ENCODE measurements around the gene FCSK. TPM values are rescaled to one million over a fixed set of nuclear protein-coding genes. Genes with fewer than 3 reads are reported as not detected.

FCSK gene
- total RNA-seq, 1 donor from 2014 or later, result 16.1 TPM

GRCh38 chr16:70421014-70421413 is 33.4 kb upstream of the FCSK start:
- no peak for TF ChIP-seq CTCF (IDR thresholded peaks at IDR 0.05; ENCODE audit: insufficient read depth, low read length, severe bottlenecking)
- FAIRE-seq (no peak), DNase-seq (ENCODE audit: low read depth) (no peak)
- Histone ChIP-seq H3K27me3 (ENCODE audit: control insufficient read depth, insufficient read depth, low read length) (no peaks in the 10 kb centered on the region), H3K36me3 (ENCODE audit: control insufficient read depth, insufficient read depth, low read length) (peaks cover 2% of the 10 kb centered on the region), H3K4me3 (ENCODE audit: low read depth, low read length) (no peak overlapping the region)

GRCh38 chr16:70421473-70422311 is 32.7 kb upstream of the FCSK start:
- no peak for DNase-seq (ENCODE audit: low read depth)
- Histone ChIP-seq H3K36me3 (ENCODE audit: control insufficient read depth, insufficient read depth, low read length) (peaks cover 2% of the 10 kb centered on the region), H3K27me3 (ENCODE audit: control insufficient read depth, insufficient read depth, low read length) (no peaks in the 10 kb centered on the region), H3K4me3 (ENCODE audit: low read depth, low read length) (no peak overlapping the region)
- TF ChIP-seq CTCF (IDR thresholded peaks at IDR 0.05; ENCODE audit: insufficient read depth, low read length, severe bottlenecking), result no peak
- FAIRE-seq, result no peak

- FAIRE-seq (no peak), DNase-seq (ENCODE audit: low read depth) (no peak)
- Histone ChIP-seq H3K27me3 (ENCODE audit: control insufficient read depth, insufficient read depth, low read length) (no peaks in the 10 kb centered on the region), H3K4me3 (ENCODE audit: low read depth, low read length) (no peak overlapping the region), H3K36me3 (ENCODE audit: control insufficient read depth, insufficient read depth, low read length) (peaks cover 2% of the 10 kb centered on the region)
- TF ChIP-seq CTCF (IDR thresholded peaks at IDR 0.05; ENCODE audit: insufficient read depth, low read length, severe bottlenecking), result no peak
Observed at GRCh38 chr16:70422543-70422942, 31.9 kb upstream of the FCSK start.

- Histone ChIP-seq H3K36me3 (ENCODE audit: control insufficient read depth, insufficient read depth, low read length) (peaks cover 2% of the 10 kb centered on the region), H3K27me3 (ENCODE audit: control insufficient read depth, insufficient read depth, low read length) (no peaks in the 10 kb centered on the region), H3K4me3 (ENCODE audit: low read depth, low read length) (no peak overlapping the region)
- no peak for FAIRE-seq
- no peak for TF ChIP-seq CTCF (IDR thresholded peaks at IDR 0.05; ENCODE audit: insufficient read depth, low read length, severe bottlenecking)
- DNase-seq (ENCODE audit: low read depth), result no peak
Observed at GRCh38 chr16:70427786-70428177, 26.6 kb upstream of the FCSK start.

GRCh38 chr16:70428178-70428998 is 26.0 kb upstream of the FCSK start:
- H3K4me3 ChIP-seq (ENCODE audit: low read depth, low read length), result no peak overlapping the region
- DNase-seq (ENCODE audit: low read depth) (peak; percentile 85), FAIRE-seq (no peak)

More at GRCh38 chr16:70428178-70428998, 26.0 kb upstream of the FCSK start:
- no peaks in the 10 kb centered on the region for H3K27me3 ChIP-seq (ENCODE audit: control insufficient read depth, insufficient read depth, low read length)
- peaks cover 2% of the 10 kb centered on the region for H3K36me3 ChIP-seq (ENCODE audit: control insufficient read depth, insufficient read depth, low read length)
- no peak for TF ChIP-seq CTCF (IDR thresholded peaks at IDR 0.05; ENCODE audit: insufficient read depth, low read length, severe bottlenecking)

Data from bronchial epithelial cell (primary cell).